CD4-positive, alpha-beta T cell treated with Interleukin-15 for 4 hours (primary cell): ENCODE results near the gene VWA8.
A peak's percentile ranks its signal among the peaks of the same experiment; 100 is the strongest.
"Not testable (repeated sequence)": the region's sequence is repeated elsewhere in the genome, so short reads cannot be mapped to it uniquely, and the experiment has no call there.

Source experiments
- DNase-seq: peaks from one replicate; pipeline ENCODE4 v3.0.0-alpha.2; 2020; ENCODE audit warnings: low spot score

VWA8 gene

DNA sequence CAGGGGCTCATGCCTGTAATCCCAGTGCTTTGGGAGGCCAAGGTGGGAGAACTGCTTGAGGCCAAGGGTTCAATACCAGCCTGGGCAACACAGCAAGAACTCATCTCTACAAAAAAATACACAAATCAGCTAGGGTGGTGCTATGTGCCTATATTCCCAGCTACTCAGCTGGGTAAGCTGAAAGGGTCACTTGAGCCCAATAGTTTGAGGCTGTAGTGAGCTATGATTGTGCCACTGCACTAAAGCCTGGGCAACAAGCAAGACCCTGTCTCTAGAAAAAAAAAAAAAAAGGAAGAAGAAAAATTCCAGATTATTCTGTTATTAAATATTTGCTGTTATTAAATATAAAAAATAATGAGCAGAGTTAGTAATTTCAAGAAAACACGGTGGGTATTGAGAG is 372.5 kb downstream of the VWA8 start:
- no peak for DNase-seq

DNA sequence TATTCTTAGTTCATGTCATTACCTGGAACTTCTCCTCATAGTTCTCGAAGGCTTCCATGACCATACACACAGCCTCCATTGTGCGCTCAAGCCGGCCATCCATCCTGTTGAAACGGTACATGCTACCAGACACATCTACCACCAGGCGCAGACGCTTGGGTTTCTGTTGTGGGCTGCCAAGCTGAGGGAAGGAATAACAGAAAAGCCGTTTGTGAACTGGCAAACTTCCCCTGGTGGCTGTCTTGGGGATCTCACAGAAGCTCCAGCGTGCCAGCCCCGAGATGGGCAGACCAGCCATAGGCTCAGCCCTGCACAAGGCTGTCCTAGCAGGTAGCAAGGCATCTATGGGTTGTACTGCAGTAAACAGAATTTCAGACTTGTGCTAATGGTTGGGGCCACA is 373.4 kb downstream of the VWA8 start:
- peak; percentile 25 for DNase-seq

DNA sequence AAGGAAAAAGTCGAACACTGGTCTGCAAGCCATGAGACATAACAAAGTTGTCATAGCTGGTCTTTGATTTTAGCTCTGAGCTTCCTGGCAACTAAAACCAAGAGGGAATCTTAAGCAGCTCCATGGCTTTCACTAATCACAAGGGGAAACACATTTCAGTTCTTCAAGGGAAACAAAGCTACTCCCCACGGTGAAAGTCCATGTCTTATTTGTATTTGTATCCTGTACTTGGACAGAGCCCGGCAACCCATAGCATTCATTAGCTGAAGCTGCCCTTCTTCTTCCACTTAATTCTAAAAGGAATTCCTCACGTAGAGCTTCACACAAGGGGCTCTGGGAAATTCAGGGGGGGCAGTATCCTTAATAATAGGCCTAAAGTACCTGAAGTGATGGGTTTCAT is 374.7 kb downstream of the VWA8 start:
- no peak for DNase-seq

DNA sequence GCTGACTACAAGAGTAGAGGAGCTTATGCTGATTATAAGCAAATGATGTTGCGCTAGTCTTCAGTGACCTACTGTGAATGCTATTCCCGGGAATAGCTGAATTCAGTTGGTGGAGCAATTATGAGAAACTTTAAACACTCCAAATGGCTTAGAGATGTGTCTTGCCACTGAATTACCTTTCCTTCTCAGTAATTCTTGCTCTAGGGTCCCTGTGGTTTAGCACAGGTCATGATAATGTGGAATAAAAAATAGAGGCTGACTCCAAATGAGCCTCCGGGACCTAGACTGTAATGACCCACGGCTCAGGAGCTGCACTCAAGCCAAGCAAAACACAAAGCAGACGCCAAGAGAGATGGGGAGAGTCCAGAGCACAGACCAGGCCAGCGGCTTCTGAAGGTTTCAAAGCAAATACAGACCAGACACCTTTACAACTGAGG is 378.9 kb downstream of the VWA8 start:
- no peak for DNase-seq

DNA sequence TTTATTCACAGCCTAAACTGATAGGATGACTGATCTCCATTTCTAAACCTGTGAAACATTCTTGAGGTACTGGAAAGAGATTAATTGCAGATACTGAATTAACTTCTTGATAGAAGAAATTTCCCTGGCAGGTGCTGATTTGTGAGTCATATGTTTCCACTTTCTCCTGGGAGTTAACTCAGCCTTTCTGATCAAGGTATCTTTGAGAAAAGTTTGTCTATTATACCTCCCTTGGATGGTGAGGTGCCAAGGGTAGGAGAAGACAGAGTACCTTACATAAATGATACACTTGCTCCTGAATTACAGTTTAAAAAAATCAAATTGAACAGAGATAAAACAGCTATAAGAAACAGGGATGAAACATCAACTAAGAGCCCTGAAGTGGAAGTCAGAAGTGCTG is 380.6 kb downstream of the VWA8 start:
- no peak for DNase-seq

DNA sequence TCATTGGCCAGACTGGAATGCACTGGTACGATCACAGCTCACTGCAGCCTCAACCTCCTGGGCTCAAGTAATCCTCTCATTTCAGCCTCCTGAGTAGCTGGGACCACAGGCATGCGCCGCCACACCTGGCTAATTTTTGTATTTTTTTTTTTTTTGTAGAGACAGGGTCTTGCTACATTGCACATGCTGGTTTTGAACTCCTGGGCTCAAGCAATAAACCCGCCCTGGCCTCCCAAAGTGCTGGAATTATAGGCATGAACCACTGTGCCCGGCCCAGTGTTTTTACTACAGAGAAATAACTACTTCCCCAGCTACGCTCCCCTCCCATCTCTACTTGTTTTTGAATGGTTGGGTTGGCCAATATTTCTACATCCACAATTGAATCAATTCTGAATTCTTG is 381.0 kb downstream of the VWA8 start:
- DNase-seq, result no peak

DNA sequence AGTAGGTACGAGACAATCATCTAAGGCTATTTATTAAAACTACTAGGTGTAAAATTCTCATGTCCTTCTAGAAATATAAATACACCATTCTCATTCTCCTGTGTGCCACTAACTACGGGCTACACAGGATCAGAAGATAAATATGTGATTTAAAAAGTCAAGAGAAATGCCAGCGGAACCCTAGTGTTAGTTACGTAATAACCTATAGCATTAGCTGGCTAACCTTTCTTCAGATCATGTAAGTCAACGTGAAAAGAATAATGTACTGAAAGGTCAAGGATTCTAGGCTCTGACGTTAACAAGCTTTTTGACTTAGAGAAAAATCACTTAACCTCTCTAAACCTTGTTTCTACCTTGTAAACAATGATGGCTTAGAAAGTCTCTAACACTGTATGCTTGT is 381.7 kb downstream of the VWA8 start:
- no peak for DNase-seq

DNA sequence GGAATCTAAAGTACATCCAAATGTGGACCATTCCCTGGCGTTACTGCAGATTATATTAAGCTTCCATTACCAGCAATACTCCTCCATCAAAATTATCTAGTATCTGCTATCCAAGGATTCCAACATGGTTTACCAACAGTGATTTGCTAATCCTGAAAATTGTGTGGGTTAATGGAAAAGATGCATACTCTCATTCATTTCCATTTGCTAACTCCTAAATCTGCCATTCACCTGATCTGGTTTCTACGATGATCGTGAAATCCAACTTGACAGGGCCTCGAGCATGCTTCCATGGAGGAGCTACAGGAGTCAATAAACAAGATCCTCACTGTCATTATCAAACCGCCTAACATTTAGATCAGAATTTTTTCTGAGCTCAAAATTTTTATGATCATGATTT is 382.5 kb downstream of the VWA8 start:
- no peak for DNase-seq

DNA sequence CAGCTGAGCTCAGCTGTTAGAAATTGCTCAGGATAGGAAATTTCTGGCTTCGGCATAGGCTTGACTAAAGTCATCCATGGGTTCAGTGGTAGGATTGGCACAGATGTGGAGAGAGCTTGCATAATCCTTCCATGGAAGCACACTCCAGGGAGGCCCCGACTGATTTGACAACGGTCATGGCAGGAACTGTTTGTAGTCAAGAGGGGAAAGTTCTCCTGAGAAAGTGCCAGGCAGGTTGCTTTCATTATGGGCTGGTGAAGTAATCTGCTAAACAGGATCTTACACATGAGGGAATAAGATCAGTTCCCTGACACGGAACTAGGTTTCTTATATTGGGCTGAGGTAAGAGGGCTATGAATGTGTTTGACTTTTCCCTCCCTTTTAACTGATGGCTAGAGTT is 383.5 kb downstream of the VWA8 start:
- DNase-seq, result no peak

DNA sequence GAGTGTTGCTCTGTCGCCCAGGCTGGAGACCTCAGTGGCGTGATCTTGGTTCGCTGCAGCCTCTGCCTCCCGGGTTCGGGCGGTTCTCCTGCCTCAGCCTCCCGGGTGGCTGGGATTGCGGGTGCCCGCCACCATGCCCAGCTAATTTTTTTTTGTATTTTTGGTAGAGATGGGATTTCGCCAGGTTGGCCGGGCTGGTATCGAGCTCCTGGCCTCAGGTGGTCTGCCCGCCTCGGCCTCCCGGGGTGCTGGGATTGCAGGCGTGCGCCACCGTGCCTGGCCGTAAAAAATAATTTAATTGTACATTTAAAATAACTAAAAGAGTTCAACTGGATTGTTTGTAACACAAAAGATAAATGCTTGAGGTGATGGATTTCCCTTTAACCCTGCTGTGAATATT is 387.3 kb downstream of the VWA8 start:
- DNase-seq, result not testable (repeated sequence)

DNA sequence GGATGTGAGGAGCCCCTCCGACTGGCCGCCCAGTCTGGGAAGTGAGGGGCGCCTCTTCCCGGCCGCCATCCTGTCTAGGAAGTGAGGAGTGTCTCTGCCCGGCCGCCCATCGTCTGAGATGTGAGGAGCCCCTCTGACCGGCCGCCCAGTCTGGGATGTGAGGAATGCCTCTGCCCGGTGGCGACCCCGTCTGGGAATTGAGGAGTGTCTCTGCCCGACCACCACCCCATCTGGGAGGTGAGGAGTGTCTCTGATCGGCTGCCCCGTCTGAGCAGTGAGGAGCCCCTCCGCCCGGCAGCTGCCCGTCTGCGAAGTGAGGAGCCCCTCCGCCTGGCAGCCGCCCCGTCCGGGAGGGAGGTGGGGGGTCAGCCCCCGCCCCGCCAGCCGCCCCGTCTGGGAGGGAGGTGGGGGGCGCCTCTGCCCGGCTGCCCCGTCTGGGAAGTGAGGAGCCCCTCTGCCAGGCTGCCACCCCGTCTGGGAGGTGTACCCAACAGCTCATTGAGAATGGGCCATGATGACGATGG is 389.0 kb downstream of the VWA8 start:
- not testable (repeated sequence) for DNase-seq

DNA sequence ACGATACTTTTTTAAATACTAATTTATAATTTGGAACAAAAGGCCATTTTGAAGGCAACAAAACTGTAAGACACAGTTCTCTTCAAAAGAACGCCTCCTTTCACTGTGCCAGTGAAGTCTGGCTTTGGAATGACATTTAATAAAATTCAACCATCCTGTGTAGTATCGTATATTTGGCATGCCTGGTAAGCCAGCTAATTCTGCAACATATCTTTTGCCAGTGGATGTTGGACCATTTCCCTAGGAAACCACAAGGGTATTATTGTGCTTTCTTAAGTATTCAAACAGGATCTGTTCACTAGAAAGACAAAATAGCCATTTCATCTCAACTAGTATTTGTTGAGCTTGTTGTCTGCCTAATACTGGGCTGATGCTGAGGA is 391.9 kb downstream of the VWA8 start:
- DNase-seq, result no peak

DNA sequence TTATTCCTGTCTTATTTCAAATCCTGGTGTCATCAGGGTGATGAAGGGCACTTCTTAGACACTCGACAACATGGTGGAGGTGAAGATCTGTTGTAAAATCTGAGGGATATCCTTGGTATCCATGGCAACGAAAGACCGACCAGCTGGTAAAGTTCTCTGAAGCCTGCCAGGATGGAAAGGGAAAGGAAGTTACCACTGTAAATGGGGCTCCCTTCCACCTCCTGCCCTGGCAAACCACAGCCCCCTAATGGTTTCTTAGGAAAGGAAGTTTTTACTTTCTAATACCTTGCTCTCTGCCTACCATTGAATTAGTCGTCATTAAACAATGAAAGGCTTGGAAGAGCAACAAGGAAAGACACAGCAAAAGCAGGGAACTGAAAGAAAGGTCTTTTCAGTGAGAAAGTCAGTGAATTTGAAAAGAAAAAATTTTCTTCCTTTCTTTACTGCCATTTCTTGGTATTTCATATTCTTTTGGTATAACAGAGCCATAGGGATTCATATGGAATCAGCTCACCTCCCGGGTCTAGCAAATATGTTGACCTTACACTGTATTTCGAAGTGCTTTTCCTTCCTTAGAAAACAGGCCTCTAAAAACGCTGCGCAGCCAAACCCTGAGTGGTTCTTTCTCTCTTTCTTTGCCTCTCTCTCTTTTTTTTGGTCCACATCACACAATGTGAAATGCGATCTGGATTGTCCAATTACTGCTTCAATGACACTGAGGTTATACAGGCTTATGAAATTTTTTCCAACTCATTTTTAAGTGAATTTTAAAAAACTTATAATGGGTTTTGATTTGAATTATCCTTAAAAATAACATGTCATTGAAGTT is 392.6 kb downstream of the VWA8 start:
- DNase-seq, result no peak

DNA sequence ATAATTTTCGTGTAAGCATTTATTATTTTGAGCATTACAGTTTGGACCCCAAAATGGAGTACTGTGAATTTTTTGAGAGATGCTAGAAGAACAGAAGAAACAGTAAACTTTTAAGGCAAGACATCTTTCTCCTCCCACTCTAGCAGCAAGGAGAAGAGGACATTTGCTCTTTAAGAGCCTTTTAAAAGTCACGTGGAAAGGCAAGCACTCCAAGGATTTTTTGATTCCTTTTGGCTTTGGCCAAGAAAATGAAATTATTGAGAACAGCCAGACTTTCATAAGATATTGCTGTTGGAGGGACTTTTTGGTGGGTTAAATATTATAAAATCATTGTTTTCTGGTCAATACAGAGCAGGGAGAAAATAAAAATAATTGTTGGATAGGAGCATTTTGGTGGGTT is 393.5 kb downstream of the VWA8 start:
- no peak for DNase-seq

DNA sequence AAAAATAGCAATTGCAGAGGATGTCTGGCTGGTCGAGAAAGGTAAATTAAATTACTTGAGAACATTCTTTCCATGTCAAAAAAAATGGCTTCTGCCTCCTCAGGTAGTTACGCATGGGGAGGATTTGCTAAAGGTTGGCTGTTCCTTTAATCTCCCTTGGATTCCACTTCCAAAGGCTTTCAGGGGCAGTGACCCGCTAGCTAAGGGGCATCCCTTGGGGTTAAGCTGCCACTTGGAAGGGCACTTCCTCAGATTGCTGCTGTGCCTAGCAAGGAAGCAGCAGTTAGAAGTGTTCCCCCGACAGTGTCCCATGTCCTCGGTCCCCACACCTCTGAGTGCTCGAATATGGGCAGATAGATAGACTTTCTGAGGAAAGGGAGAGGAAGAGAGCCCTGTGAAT is 395.1 kb downstream of the VWA8 start:
- no peak for DNase-seq

DNA sequence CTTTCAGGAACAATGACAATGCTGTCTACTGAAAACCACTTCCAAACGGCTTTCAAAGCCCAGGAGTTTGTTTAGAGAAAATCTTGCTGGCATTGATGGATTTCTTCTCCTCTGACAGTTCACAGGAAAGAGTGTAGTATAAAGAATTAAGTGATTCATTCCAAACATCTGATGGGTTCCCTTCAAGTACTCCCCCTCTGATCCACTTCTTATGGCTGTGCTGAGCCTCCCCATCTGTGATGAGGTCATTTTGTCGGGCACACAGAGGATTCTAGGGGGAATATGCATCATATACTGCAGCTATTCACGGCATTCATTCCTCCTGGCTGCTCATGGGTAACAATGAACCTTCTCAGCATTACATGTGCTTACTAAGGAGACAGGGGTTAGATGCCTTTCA is 395.7 kb downstream of the VWA8 start:
- DNase-seq, result no peak

DNA sequence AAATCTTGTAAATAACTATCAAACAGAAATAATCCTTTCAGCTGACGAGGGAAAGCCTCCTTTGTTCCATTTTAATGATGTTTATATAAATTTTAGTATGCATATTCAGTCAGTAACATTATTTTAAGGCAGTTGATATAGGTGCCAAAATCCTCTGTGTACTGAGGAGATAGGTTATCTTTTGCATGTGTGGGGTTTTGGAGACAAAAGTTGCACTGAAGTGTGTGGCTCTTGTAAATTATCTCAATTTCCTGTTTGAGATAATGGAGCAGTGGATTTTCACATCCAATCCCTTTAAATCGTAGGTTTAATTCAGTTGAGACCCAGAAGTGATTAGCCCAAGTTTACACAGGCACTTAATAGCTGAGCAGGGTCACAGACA is 396.9 kb downstream of the VWA8 start:
- no peak for DNase-seq

DNA sequence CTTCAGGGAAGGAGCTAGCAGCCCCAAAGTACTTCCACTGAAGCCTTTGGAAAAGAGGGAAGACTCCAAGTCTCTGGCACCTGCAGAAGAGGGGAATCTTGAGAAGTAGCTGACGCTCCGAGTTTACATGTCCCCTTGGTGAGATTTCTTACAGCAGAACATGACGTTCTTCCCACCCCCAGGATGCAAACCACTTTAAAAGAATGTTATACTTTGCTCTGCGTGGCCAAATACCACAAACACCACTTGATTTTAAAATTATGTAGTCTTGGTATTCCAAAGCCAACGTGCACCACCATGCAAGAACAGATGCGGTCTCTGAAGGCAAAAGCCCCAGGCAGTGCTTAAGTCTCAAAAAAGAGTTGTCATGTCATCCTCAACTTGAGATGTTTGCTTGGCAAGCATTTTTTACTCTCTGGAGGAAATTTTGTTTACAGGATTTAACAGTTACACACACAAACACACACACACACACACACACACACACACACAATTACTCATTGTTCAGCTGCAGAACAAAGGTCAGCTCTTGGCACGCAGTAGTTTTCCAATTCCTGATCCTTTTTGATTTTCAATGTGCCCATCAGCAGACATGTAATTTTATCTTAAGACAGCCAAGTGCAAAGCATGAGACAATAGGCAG is 397.4 kb downstream of the VWA8 start:
- no peak for DNase-seq

DNA sequence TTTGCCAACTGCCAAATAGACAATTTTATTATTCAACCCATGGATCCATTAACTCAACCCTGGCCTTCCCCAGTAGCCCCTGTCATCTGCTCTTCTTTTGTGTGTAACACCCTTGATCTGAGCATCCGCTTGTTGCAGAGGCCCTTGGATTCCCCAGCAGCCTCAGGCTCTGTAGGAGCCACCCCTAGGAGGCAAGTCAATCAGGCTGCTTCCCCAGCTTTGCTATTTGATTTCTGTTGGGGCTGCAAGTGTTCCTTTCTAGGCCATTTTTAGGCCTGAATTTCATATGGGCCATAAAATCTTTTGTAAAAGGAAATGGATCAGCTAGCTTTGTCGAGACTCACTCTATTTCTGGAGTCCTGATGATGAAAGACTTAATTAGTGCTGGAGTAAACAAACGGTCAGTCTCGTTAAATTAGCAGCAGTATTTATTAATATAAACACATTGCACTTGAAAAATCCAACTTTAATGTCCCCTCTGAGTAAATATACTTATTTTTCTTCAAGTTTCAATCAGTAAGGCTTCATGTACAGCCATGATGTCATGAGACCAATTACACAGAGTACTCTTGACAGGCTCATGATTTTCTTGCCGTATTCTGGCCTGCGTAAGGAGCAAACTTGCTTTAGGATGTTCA is 398.2 kb downstream of the VWA8 start:
- no peak for DNase-seq

DNA sequence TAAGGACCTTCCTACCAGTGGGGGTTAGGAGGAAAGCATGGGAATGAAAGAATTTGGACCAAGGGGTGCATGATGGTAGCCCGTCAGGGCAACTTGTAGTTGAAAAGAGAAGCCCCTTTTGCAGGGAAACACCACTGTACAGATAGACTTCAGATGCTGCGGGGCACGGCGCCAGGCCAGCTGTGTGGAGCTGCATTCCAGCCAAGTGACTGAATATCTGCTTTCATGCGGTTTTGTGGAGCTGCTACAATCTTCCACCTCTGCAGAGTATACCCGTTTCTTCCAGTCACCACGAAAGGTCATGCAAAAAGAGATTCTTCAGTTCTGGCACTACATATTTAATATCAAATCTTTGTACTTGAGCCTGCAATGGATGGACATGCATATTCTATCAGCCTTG is 398.8 kb downstream of the VWA8 start:
- DNase-seq, result no peak

DNA sequence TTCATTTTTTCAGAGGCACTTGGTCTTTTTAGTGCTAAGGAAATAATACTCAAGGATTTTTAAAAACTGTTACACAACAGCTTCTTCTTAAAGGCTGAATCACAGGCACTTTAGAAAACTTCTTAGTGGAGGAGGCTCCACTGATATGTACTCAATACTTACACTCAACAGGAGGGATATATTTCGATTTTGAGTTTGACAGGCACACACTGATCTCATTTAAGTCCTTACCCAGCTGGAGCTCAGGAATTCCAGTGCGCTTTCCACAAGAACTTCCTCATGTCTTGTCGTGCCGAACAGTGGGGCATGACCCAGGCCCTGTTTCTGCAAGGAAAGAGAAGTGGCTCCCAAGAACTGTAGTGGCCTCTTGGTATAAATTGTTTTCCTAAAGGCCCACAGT is 399.7 kb downstream of the VWA8 start:
- DNase-seq, result no peak

DNA sequence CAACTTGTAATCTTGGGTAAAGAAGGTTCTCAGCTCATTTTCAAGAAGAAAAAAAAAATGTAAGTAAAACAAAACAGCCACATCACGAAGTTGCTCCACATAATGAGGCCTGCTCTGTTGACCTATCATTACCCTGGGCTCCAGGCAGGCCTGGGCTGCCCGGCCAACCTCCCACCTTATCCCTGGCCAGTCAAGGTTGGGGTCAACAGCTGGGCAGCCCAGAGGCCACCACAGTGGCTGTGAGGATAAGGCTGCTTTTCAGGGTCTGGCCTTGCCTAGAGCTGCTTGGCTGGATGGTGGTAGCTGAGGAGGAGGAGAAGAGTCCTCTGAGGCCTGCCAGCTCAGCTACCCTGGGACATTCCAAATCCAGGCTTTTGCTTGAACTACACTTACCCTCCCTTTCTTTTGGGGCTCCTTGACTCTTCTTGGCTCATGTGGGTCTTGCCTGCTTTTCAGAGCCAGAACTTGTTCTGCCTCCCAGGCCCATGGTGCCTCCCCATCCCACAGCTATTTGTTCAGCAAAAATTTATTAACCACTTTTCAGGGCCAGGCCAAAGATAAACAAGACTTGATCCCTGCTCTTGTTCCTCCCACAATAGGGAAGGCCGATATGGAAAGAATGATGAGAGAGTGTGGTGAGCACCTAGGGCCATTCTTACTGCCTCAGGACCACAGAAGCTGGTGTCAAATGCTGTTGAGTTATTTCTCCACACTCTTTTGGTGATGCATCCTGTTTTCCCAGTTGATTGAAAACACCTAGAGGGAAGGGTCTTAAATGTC is 401.9 kb downstream of the VWA8 start:
- DNase-seq, result no peak
